NCI-H524 treated with DMSO at 0.1 percent for 48 hours (cell line): ENCODE data around the gene NCAPG2.
"Not testable (repeated sequence)": the region's sequence is repeated elsewhere in the genome, so short reads cannot be mapped to it uniquely, and the experiment has no call there.

ENCODE experiments used
- DNase-seq: peaks from one replicate; lab custom pipeline; 2025; lab: John Stamatoyannopoulos, UW

NCAPG2 gene

DNA sequence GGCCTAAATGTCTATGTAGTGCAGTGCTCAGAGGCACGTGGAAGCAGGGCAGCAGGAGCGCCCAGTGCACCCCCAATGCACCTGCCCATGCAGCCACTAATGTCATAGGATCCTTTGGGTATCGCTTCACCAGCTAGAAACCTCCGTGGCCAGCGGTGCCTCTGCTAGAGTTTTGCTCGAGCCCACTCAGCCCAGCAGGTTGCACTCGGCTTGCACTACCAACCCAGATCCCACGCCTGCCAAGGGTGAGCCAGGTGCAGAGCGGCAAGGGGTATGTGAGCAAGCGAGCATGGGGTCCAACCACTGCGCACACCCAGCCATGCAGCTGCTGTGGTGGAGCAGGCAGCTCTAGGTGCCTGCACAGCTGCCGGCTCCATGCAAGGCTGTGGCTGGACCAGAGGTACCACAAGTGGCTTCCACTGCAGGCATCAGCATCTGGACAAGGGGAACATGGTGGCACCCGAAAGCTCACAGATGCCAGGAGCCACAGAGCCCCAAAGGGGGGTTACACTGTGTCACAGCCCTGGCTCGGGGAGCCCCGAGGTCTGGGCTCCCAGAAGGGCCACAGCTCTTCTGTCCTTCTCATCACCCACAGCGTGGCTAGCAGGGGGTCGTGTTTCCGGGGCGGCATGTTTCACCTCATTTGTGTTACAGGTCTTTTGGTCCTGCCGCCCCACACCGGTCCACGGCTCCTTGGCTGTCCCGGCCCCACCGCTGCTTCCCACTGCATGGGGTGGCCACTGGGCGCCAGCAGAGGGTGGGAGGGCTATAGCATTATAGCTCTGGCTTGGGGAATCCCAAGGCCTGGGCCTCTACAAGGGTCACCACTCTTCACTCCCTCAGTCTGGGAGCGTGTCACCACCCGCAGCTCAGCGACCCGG, 2.3 kb upstream of the NCAPG2 start:
- no peak for DNase-seq

DNA sequence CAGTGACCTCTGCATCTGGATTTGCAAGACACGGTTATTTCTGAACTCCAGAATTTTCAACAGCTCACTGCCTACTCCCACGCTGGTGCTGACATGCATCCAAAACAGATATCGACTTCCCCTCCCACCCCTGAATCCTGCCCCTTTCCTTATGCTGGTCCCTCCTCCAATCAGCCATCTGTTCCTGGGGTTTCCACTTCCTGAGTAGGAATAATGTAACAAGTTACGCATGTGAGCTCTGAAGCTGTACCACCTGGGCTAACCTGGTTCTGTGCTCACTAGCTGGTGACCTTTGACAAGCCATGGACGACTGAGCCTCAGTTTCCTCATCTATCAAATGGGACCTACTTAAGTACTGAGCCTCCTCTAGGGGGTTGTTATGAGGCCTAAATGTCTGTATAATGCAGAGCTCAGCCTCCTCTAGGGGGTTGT, 1.7 kb upstream of the NCAPG2 start:
- no peak for DNase-seq

DNA sequence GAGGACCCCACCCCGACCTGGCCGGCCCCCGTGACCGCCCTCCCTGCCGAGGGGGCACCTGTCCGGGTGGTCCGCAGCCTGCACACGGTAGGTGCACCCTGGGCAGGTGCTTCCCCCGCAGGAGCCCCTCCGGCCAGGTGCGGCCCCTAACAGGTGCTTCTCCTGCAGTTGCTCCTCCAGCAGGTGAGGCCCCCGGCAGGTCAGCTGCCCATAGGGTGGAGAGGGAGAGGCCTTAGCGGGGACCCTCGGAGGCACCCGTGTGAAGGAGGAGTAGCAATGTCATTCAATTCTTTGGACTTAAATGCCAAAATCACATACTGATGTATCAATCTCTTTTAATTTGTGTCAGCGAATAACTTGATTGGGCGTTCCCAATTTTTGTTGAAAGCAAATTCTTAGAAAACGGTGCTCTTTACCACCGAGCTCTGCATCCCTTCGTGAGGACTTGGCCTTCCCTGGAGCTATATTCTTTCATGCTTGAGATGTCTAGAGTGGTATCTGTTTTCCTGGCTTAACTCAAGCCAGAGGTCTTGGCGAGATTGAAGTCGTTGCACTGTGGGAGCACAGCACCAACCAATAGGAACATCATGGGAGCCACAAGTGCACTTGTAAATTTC, 738 bp upstream of the NCAPG2 start:
- DNase-seq: no peak

DNA sequence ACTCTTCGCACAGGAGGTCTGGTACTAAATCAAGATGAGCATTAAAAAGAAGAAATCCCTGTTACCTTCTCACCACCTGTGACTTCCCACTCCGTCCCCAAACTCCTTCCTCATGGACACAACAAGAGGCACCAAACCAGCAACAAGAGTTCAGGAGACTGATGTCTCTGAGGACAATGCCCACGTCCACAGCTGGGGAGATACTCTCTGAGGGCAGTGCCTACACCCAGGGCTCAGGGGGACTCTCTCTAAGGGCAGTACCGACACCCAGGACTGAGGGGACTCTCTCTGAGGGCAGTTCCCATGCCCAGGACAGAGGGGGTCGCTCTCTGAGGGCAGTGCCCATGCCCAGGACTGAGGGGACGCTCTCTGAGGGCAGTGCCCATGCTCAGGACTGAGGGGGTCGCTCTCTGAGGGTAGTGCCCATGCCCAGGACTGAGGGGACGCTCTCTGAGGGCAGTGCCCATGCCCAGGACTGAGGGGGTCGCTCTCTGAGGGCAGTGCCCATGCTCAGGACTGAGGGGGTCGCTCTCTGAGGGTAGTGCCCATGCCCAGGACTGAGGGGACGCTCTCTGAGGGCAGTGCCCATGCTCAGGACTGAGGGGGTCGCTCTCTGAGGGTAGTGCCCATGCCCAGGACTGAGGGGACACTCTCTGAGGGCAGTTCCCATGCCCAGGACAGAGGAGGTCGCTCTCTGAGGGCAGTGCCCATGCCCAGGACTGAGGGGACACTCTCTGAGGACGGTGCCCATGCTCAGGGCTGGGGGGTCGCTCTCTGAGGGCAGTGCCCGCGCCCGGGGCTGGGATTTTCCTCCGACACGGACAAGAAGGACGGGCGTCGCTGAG, 703 bp downstream of the NCAPG2 start:
- not testable (repeated sequence) for DNase-seq

DNA sequence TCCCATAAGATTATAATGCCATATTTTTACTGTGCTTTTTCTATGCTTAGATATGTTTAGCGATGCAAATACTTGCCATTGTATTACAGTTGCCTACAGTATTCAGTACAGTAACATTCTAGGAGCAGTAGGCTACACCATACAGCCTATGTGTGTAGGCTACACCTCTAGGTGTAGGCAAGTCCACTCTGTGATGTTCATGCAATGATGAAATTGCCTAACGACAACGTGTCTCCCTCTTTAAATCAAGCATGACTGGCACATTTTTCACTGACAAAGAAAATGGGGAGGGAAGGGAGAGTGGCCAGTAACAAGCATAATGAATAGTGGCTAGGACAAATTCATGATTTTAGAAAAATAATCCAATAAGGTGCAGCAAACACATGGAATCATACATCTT, 1.7 kb downstream of the NCAPG2 start:
- no peak for DNase-seq

DNA sequence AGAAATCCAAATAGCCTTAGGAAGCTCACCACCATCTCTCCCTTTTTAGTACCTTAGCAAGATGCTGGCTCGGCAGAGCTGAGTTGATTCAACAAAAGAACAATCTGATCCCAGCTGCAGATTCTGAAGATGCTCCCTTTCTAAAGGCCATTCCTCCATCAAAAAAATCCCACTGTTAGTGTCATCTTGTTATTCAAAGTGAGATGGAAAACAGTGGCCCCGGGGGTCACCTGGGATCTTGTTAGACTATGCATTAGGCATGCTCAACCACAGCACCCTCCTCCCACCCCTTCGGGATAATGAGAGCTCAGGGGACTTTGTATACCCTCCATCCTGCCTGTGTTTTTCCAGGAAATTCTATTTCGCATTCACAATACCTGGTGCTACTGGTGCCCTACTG, 2.4 kb downstream of the NCAPG2 start:
- DNase-seq: no peak

DNA sequence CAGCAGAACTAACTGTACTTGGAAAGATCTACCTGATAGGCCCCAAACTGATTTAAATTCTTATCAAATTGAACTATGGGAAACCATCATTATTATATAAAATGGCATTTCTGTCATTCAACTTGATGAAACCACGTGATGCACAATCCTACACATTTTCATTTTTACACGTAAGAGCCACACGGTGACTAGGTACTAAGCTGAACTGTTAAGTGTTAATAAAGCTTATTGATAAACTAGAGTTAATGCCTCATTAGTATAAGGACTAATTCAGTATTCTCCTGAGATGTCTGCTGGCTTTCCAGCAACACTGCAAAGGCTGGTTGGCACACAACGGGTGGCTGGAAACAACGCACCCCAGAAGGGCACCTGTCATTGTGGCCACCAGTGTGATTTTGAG, 4.6 kb downstream of the NCAPG2 start:
- DNase-seq: no peak

DNA sequence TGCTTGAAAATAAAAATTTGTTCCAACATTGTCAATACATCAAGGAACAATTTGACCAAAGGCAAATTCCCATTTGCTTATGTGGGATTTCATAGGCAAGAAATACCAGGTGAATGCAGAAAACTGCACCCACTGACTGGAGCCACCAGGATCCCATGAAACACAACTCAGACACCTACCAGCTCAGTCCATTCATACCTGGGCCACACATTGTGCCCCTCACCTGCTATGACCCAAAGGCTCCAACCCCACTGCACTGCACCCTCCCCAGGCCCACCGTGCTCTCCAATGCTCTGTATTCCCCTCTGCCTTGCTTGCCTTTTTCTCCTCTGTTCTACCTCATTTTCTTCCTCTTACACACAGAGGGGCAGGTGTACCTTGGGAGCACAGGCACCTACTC, 5.3 kb downstream of the NCAPG2 start:
- DNase-seq: no peak

DNA sequence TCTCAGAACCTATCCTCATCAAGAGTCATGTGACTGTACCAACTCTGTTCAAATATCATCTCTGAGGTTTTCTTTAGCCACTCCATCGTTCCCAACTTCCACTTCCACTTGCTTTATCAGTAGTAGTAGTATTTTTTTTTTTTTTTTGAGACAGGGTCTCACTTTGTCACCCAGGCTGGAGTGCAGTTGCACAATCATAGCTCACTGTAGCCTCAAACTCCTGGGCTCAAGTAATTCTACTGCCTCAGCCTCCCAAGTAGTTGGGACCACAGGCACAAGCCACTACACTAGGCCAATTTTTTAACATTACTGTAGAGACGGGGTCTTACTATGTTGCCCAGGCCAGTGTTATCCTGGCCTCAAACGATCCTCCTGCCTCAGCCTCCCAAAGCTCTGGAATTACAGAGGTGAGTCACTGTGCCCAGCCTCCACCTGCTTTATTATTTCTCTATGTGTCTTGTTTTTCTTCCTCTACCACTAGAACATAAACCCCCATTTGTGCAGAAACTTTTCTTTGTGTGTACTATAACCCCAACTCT, 5.9 kb downstream of the NCAPG2 start:
- no peak for DNase-seq

DNA sequence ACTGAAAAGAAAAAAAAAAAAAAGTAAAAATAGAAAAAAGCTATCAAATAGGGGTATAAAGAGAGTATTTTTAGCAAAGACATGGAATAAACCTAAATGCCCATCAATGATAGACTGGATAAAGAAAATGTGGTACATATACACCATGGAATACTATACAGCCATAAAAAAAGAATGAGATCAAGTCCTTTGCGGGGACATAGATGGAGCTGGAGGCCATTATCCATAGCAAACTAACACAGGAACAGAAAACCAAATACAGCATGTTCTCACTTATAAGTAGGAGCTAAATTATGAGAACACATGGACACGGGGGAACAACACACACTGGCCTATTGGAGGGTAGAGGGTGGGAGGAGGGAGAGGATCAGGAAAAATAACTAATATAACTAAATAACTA, 7.0 kb downstream of the NCAPG2 start:
- not testable (repeated sequence) for DNase-seq

DNA sequence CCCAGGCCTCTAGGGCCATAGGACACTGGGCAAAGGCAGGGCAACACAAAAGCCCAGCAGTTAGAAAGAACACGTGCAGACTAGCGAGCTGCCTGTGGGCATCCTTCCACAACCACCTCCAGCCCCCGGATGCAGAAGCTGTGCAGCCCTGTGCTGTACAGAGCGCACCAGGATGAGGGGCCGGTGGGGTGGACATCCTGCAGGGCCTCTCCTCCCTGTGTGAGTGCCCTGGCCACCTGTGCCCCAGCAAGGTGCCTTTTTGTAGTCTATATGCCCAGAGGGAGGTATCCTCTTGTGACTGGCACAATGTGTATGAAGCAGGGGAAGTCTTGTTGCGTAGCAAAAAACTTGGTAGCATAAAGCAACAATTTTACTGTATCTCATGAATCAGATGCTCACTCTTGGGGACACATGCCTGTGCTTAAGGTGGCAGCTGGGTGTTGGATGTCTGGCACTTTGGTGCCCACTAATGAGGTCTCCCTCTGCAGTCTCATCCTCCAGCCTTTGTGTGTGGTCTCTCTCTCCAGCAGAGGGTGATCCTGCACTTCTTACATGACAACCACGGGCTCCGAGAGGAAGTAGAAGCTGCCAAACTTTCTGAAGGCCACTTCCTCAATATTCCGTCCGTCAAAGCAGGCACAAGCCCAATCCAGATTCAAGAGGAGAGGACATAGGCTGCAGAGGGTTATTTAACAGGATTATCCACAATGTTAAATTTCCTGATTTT, 8.7 kb downstream of the NCAPG2 start:
- DNase-seq: no peak

DNA sequence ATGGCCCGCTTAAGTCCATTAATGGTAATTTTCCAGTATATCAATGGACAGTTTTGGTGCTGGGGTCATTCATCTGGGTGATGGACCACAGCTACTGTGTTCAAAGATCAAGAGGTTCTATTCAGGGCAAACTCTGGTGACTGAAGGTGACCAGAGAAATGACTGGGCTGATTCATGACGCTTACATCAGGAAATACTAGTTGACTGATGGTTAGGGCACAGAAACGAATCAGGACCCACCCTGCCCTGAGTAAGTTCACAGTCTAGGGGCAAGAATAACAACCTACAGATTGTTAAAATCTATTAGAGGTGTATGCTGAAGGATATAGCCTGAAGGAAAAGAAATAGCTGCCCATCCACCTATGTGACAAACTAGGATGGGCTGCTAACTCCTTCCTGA, 9.5 kb downstream of the NCAPG2 start:
- DNase-seq: no peak

DNA sequence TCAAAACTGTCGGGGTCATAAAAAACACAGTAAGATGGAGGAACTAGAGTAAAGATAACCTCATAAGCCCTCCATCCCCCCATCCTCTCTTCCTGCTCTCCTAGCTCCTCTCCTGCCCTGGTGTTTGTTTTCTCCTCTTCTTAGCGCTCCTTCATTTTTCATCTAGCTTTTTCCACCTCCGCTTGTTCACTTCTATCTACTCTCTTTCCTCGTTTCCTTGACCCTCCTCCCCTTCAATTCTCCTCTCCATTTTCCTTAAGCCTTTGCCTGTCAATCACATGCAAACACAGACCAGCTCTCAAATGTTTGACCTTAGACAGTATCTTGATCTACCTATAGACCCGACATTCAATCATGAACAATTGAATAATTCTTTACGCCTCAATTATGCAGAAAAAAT, 10.0 kb downstream of the NCAPG2 start:
- DNase-seq: no peak

DNA sequence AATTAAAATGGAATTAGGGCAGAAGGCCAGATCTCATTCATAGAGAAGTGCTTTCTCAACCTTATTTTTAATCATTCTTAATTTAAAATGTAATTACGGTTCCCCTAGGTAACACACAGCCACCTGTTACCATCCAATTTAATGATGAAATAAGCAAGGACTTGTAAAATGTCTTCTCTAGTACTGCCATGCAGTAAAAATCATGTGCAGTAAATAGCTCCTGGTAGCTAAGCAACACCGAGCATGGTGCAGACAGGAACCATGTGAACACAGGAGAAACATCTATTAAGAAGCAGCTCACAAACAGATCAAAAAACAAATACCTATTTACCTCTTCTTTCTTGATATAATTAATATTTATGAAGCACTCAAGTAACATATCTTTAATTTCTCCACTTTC, 15.1 kb downstream of the NCAPG2 start:
- no peak for DNase-seq

DNA sequence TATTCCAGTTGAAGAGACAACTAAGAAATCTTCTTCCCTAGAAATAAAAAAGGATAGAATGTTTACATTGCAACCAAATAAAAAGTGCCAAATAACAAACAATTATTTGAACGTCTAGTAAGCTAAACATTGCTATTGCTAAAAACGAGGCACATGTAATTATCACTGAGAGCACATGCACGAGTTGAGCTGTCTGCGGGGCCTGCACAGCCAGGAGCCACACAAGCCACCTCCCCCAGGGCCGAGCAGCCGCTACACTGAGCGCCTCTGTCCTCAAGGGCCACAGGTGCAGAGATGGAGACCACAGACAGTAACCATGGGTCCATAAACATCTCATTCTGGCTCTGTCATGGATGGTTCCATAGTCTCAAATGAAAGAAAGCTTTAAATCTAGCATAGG, 17.2 kb downstream of the NCAPG2 start:
- DNase-seq: no peak

DNA sequence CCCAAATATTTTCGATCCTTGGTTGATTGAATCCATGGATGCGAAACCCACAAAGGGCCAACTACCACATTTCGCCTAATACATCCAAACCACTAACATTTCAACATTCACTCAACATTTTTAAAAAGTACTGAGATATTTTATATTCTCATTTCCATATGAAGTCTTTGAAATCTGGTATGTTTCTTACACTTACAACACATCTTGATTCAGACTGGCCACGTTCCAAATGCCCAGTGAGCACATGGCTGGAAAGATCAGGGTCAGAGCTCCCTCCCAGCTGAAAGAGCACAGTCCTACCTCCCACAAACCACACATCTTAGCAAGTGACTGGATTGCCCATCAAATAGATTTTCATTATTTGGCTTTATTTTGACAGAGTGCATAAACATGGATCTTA, 18.9 kb downstream of the NCAPG2 start:
- DNase-seq: no peak

DNA sequence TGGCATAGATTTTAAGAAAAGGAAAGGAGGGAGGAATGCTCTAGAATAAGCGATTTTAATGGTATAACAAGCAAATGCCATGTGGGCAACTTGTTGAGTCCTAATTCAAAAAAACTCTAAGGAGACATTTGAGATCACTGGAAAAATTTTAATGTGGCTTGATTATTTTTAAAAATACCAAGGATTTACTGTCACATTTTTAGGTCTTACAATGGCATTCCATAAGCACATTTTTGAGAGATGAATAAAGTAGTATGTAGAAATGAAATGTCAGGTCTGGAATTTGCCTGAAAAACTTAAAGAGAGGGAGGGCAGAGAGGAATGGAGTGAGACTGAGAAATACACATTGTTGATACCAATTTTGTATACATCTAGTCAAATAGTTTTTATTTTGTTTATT, 20.3 kb downstream of the NCAPG2 start:
- no peak for DNase-seq

DNA sequence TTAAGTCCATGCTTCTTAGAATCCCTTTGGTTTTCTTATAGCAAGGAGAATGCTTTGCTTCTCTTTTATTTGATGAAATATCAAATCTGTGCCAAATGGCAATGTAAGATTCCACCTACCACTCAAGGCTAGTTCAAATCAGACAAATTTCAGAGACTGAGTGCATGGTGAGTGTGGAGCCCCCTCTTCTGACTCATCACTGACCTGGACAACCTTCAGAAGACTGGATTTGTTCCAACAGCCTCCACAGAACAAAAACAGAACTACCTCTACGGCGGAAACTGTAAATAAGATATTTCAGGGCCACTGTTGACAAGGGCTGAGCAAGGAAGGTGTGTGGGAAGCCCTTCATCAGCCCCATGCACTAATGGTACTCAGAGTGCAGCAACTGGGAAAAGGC, 21.1 kb downstream of the NCAPG2 start:
- no peak for DNase-seq

DNA sequence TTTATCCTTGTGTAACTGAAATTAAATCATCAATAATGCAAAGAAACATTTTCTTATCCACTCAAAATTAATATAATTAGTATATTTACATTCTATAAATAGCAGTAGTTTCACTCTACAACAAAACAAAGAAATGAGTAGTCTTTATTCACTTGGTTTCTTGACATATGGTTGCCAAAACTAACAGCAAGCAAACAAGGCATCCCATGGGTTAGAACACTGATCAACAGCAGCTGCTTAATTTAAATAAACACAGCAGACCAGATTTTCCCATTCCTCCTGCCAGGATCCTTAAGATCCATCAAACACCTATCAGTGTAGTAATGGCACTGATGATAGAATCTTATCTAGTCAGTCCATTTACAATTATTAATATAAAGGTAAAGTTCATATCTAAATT, 22.1 kb downstream of the NCAPG2 start:
- DNase-seq: no peak

DNA sequence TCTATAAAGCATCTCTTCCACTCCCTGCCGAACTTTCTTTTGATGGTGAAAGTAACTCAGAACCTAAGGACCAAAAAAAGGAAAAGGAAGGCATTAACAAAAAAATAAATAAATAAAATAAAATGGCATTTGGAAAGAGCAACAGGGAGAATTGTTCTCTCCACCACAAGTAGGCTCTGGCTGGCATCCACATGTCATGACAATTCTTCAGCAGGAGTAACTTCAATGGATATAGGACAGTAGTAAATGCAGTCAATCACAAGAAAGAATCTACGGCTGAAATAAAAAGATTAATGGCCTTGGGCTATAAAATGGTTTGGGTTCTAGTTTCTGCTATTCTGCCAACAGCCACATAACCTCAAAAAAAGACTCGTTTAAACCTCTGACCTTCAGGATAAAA, 23.9 kb downstream of the NCAPG2 start:
- DNase-seq: no peak

DNA sequence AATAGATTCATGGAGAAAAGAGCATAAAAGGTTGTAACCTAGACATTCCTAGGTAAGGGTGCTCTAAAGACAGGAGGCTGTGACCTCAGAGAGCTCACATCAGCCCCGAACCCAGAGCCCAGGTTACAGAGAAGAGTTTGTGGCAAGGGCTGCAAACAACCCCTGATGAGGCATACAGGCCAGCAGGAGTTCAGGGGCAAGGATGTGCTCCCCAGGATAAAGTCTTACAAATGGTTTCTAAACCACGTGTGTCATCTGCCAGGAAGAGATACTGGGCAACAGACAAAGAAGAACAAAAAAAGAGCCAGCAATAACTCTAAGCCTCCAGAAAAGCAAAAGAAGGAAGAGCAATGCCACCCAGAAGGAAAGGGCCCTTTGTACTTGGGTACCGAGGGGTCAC, 27.7 kb downstream of the NCAPG2 start:
- no peak for DNase-seq
